OCI-LY3 (cell line): Measurements from ENCODE around the gene PITPNC1.

Experiments used
- H2AFZ ChIP-seq: fragments of 200-600, 300-600 bp; shearing (Covaris generic); 2 replicates; pipeline ENCODE4 v1.6.0; 2014; ENCODE audit warnings: antibody characterized with exemption, low read depth, low read length
- H3K27ac ChIP-seq: fragments of 200-600, 300-600 bp; sonication (generic); 2 replicates; pipeline ENCODE4 v1.5.1; 2014; ENCODE audit warnings: mild to moderate bottlenecking, low read length, moderate library complexity, mixed read lengths
- H3K27me3 ChIP-seq: fragments of 200-600, 300-600 bp; sonication (generic); 2 replicates; pipeline ENCODE4 v1.6.1; 2014; ENCODE audit warnings: low read depth, low read length, mixed read lengths
- H3K36me3 ChIP-seq: fragments of 200-600, 300-600 bp; sonication (generic); replicated peaks from 2 replicates; pipeline ENCODE3; 2014; ENCODE audit warnings: low read depth, low read length, mixed read lengths
- H3K4me1 ChIP-seq: fragments of 300-600, 200-600 bp; sonication (generic); 2 replicates; pipeline ENCODE4 v1.6.1; 2014; ENCODE audit warnings: low read length, mixed read lengths
- H3K4me2 ChIP-seq: fragments of 200-600, 300-600 bp; sonication (generic); 2 replicates; pipeline ENCODE4 v1.6.1; 2014; ENCODE audit warnings: low read length, mixed read lengths
- H3K4me3 ChIP-seq: fragments of 300-600, 200-600 bp; sonication (generic); 2 replicates; pipeline ENCODE4 v1.5.1; 2014; ENCODE audit warnings: antibody characterized with exemption, mild to moderate bottlenecking, low read length, moderate library complexity
- H3K79me2 ChIP-seq: fragments of 300-600, 200-600 bp; shearing (Covaris generic); 2 replicates; pipeline ENCODE4 v1.6.1; 2014; ENCODE audit warnings: mild to moderate bottlenecking, low read length, mixed read lengths
- H3K9ac ChIP-seq: fragments of 300-600, 200-600 bp; shearing (Covaris generic); 2 replicates; pipeline ENCODE4 v1.6.0; 2014; ENCODE audit warnings: mild to moderate bottlenecking, low read length, moderate library complexity
- H3K9me3 ChIP-seq: fragments of 200-600, 300-600 bp; shearing (Covaris generic); 2 replicates; pipeline ENCODE4 v1.6.1; 2014; ENCODE audit warnings: low read length, mixed read lengths; ENCODE audit not compliant: insufficient read depth
- H4K20me1 ChIP-seq: fragments of 200-600, 300-600 bp; sonication (generic); 2 replicates; pipeline ENCODE4 v1.6.1; 2016; ENCODE audit warnings: low read length, mixed read lengths; ENCODE audit not compliant: insufficient read depth
- CTCF ChIP-seq: fragments of 200-600, 300-600 bp; sonication (generic); IDR thresholded peaks from 2 replicates; pipeline ENCODE4 v1.5.1; 2014; ENCODE audit warnings: antibody characterized with exemption, low read length, low read depth
- EZH2phosphoT487 ChIP-seq: fragments of 200-600 bp; shearing (Covaris generic); IDR thresholded peaks from 2 replicates; pipeline ENCODE4 v1.6.1; 2018; ENCODE audit warnings: antibody characterized with exemption, mixed run types, low read depth

Gene PITPNC1

GRCh38 chr17:67487506-67487905 lies 110.4 kb downstream of the PITPNC1 start:
- Histone ChIP-seq H3K27ac (no peak overlapping the region), H3K4me1 (no peaks in the 10 kb centered on the region), H3K27me3 (no peaks in the 10 kb centered on the region), H3K4me3 (no peak overlapping the region), H2AFZ (no peak overlapping the region), H3K79me2 (peaks cover 12% of the 10 kb centered on the region), H3K4me2 (no peak overlapping the region), H3K36me3 (no peaks in the 10 kb centered on the region), H3K9ac (no peak overlapping the region), H4K20me1 (no peaks in the 10 kb centered on the region), H3K9me3 (no peaks in the 10 kb centered on the region)
- TF ChIP-seq CTCF (no peak), EZH2phosphoT487 (no peak)

- Histone ChIP-seq H4K20me1 (no peaks in the 10 kb centered on the region; the same call in 1 of the 2 replicates), H3K9ac (no peak overlapping the region), H3K9me3 (no peaks in the 10 kb centered on the region), H3K27me3 (no peaks in the 10 kb centered on the region), H2AFZ (no peak overlapping the region), H3K4me1 (no peaks in the 10 kb centered on the region), H3K79me2 (peaks cover 12% of the 10 kb centered on the region), H3K36me3 (no peaks in the 10 kb centered on the region), H3K4me3 (no peak overlapping the region), H3K4me2 (no peak overlapping the region), H3K27ac (no peak overlapping the region)
- TF ChIP-seq EZH2phosphoT487 (no peak), CTCF (no peak)
Observed at GRCh38 chr17:67488161-67488560, 111.1 kb downstream of the PITPNC1 start.

GRCh38 chr17:67488768-67489167 lies 111.7 kb downstream of the PITPNC1 start:
- no peak overlapping the region for H3K27ac ChIP-seq
- H3K79me2 ChIP-seq, result peaks cover 12% of the 10 kb centered on the region
- H3K36me3 ChIP-seq, result no peaks in the 10 kb centered on the region
- H3K9me3 ChIP-seq, result no peaks in the 10 kb centered on the region
- no peak overlapping the region for H2AFZ ChIP-seq
- no peak overlapping the region for H3K4me3 ChIP-seq
- no peaks in the 10 kb centered on the region; the same call in 1 of the 2 replicates for H4K20me1 ChIP-seq
- no peaks in the 10 kb centered on the region for H3K4me1 ChIP-seq
- no peak overlapping the region for H3K4me2 ChIP-seq
- H3K27me3 ChIP-seq, result no peaks in the 10 kb centered on the region
- no peak for TF ChIP-seq CTCF
- TF ChIP-seq EZH2phosphoT487, result no peak
- no peak overlapping the region for H3K9ac ChIP-seq

GRCh38 chr17:67489273-67489672 lies 112.2 kb downstream of the PITPNC1 start:
- no peaks in the 10 kb centered on the region for H3K27me3 ChIP-seq
- peaks cover 9% of the 10 kb centered on the region for H3K79me2 ChIP-seq
- H3K36me3 ChIP-seq, result no peaks in the 10 kb centered on the region

More at GRCh38 chr17:67489273-67489672, 112.2 kb downstream of the PITPNC1 start:
- H3K27ac ChIP-seq, result no peak overlapping the region
- H3K9me3 ChIP-seq, result no peaks in the 10 kb centered on the region
- TF ChIP-seq CTCF, result no peak
- TF ChIP-seq EZH2phosphoT487, result no peak
- H4K20me1 ChIP-seq, result no peaks in the 10 kb centered on the region; the same call in 1 of the 2 replicates
- no peak overlapping the region for H3K4me3 ChIP-seq
- no peak overlapping the region for H2AFZ ChIP-seq
- no peak overlapping the region for H3K4me2 ChIP-seq
- H3K4me1 ChIP-seq, result no peaks in the 10 kb centered on the region
- H3K9ac ChIP-seq, result no peak overlapping the region
